T-helper 17 cell (primary cell): ENCODE measurements around the gene LHPP. TPM values are rescaled to one million over a fixed set of nuclear protein-coding genes. Genes with fewer than 3 reads are reported as not detected.

ENCODE experiments used
- ATAC-seq: fragments of 150-1000 bp; cut with Tn5 transposase; 2 replicates; pipeline ENCODE4 v1.10.0; 2021; ENCODE audit warnings: mild to moderate bottlenecking, moderate library complexity
- DNase-seq, 3 donors: peaks; one replicate each; pipeline versions ENCODE4 v3.0.0 to v3.0.0-alpha.2; 2020 to 2021
- H3K9me3 ChIP-seq: one replicate; pipeline ENCODE4 v1.7.0; 2013; ENCODE audit warnings: low read length, mild to moderate bottlenecking; ENCODE audit not compliant: control insufficient read depth, poor library complexity, severe bottlenecking
- H3K27ac Mint-ChIP-seq: one replicate; pipeline ENCODE4 v1.8.0; 2022; ENCODE audit warnings: mild to moderate bottlenecking, moderate library complexity, mixed read lengths
- H3K27me3 Mint-ChIP-seq: one replicate; pipeline ENCODE4 v1.8.0; 2022; ENCODE audit warnings: mixed read lengths
- H3K36me3 Mint-ChIP-seq: one replicate; pipeline ENCODE4 v1.8.0; 2022; ENCODE audit warnings: low read depth, mixed read lengths
- H3K4me1 Mint-ChIP-seq: one replicate; pipeline ENCODE4 v1.8.0; 2022; ENCODE audit warnings: mild to moderate bottlenecking, mixed read lengths
- H3K4me3 Mint-ChIP-seq: one replicate; pipeline ENCODE4 v1.8.0; 2022; ENCODE audit warnings: mild to moderate bottlenecking, moderate library complexity, mixed read lengths
- total RNA-seq, 4 donors: library from RNA in 2 of 4; stranded (reverse) in 2 of 4; gene quantifications; one replicate each; pipeline ENCODE4 v1.2.3 and lab custom pipeline; 2022 to 2026

LHPP gene
- total RNA-seq, 2 donors from 2014 or later, result 19.9 to 21.1 TPM

GRCh38 chr10:124616040-124616835, 154.6 kb downstream of the LHPP start:
- ATAC-seq, result no peak

GRCh38 chr10:124616836-124617130, 155.2 kb downstream of the LHPP start:
- Mint-ChIP-seq H3K27me3 (no peaks in the 10 kb centered on the region), H3K27ac (no peak overlapping the region), H3K4me3 (no peak overlapping the region), H3K36me3 (no peaks in the 10 kb centered on the region), H3K4me1 (peaks cover 25% of the 10 kb centered on the region)
- DNase-seq (no peak), ATAC-seq (no peak)
- H3K9me3 ChIP-seq, result no peaks in the 10 kb centered on the region

More at GRCh38 chr10:124616040-124616835, 154.6 kb downstream of the LHPP start:
- no peaks in the 10 kb centered on the region for H3K27me3 Mint-ChIP-seq
- no peak for DNase-seq
- peaks cover 28% of the 10 kb centered on the region for H3K4me1 Mint-ChIP-seq
- H3K27ac Mint-ChIP-seq, result no peak overlapping the region
- H3K9me3 ChIP-seq, result no peaks in the 10 kb centered on the region
- no peaks in the 10 kb centered on the region for H3K36me3 Mint-ChIP-seq
- H3K4me3 Mint-ChIP-seq, result no peak overlapping the region

GRCh38 chr10:124618470-124619073, 156.9 kb downstream of the LHPP start:
- peak overlapping the region; percentile 45 for H3K4me3 Mint-ChIP-seq
- DNase-seq (no peak), ATAC-seq (no peak)
- H3K27ac Mint-ChIP-seq, result peak overlapping the region; percentile 75
- no peaks in the 10 kb centered on the region for H3K27me3 Mint-ChIP-seq
- no peaks in the 10 kb centered on the region for H3K36me3 Mint-ChIP-seq
- H3K4me1 Mint-ChIP-seq, result peaks cover 16% of the 10 kb centered on the region
- no peaks in the 10 kb centered on the region for H3K9me3 ChIP-seq

- peaks cover 18% of the 10 kb centered on the region for H3K4me1 Mint-ChIP-seq
- ATAC-seq (peak; percentile 72), DNase-seq (no peak)
- peak overlapping the region; percentile 45 for H3K4me3 Mint-ChIP-seq
- H3K27ac Mint-ChIP-seq, result peak overlapping the region; percentile 75
- no peaks in the 10 kb centered on the region for H3K9me3 ChIP-seq
- no peaks in the 10 kb centered on the region for H3K27me3 Mint-ChIP-seq
- H3K36me3 Mint-ChIP-seq, result no peaks in the 10 kb centered on the region
Measured at GRCh38 chr10:124619195-124619594, 157.6 kb downstream of the LHPP start.

- H3K36me3 Mint-ChIP-seq, result no peaks in the 10 kb centered on the region
- no peaks in the 10 kb centered on the region for H3K9me3 ChIP-seq
- H3K27me3 Mint-ChIP-seq, result no peaks in the 10 kb centered on the region
- DNase-seq, result no peak
- H3K27ac Mint-ChIP-seq, result peak overlapping the region; percentile 75
- H3K4me1 Mint-ChIP-seq, result peaks cover 22% of the 10 kb centered on the region
- H3K4me3 Mint-ChIP-seq, result no peak overlapping the region
- ATAC-seq, result peak; percentile 26
Measured at GRCh38 chr10:124619802-124620490, 158.3 kb downstream of the LHPP start.

- ATAC-seq (no peak), DNase-seq (no peak)
- H3K27ac Mint-ChIP-seq, result no peak overlapping the region
- H3K4me1 Mint-ChIP-seq, result peaks cover 24% of the 10 kb centered on the region
- no peaks in the 10 kb centered on the region for H3K27me3 Mint-ChIP-seq
- no peak overlapping the region for H3K4me3 Mint-ChIP-seq
- H3K36me3 Mint-ChIP-seq, result no peaks in the 10 kb centered on the region
- H3K9me3 ChIP-seq, result no peaks in the 10 kb centered on the region
Measured at GRCh38 chr10:124621637-124622036, 160.0 kb downstream of the LHPP start.

GRCh38 chr10:124622158-124622557, 160.5 kb downstream of the LHPP start:
- Mint-ChIP-seq H3K4me3 (no peak overlapping the region), H3K4me1 (peaks cover 30% of the 10 kb centered on the region), H3K27ac (peak overlapping the region; percentile 21), H3K27me3 (no peaks in the 10 kb centered on the region), H3K36me3 (no peaks in the 10 kb centered on the region)
- DNase-seq (no peak), ATAC-seq (no peak)
- H3K9me3 ChIP-seq, result no peaks in the 10 kb centered on the region

GRCh38 chr10:124622866-124623536, 161.4 kb downstream of the LHPP start:
- no peaks in the 10 kb centered on the region for H3K36me3 Mint-ChIP-seq
- H3K9me3 ChIP-seq, result no peaks in the 10 kb centered on the region
- ATAC-seq (no peak), DNase-seq (no peak)
- no peak overlapping the region for H3K4me3 Mint-ChIP-seq
- H3K27me3 Mint-ChIP-seq, result no peaks in the 10 kb centered on the region
- H3K27ac Mint-ChIP-seq, result peak overlapping the region; percentile 21
- peaks cover 36% of the 10 kb centered on the region for H3K4me1 Mint-ChIP-seq

GRCh38 chr10:124624006-124624405, 162.4 kb downstream of the LHPP start:
- no peak for DNase-seq
- H3K27me3 Mint-ChIP-seq, result no peaks in the 10 kb centered on the region
- no peak overlapping the region for H3K4me3 Mint-ChIP-seq
- H3K9me3 ChIP-seq, result no peaks in the 10 kb centered on the region
- peaks cover 39% of the 10 kb centered on the region for H3K4me1 Mint-ChIP-seq
- no peak for ATAC-seq
- peak overlapping the region; percentile 83 for H3K27ac Mint-ChIP-seq
- no peaks in the 10 kb centered on the region for H3K36me3 Mint-ChIP-seq

- H3K9me3 ChIP-seq, result no peaks in the 10 kb centered on the region
- ATAC-seq, result no peak
- no peak for DNase-seq
- Mint-ChIP-seq H3K4me3 (no peak overlapping the region), H3K4me1 (peaks cover 40% of the 10 kb centered on the region), H3K36me3 (no peaks in the 10 kb centered on the region), H3K27me3 (no peaks in the 10 kb centered on the region), H3K27ac (peak overlapping the region; percentile 83)
Measured at GRCh38 chr10:124624466-124624865, 162.8 kb downstream of the LHPP start.

GRCh38 chr10:124624895-124625294, 163.3 kb downstream of the LHPP start:
- Mint-ChIP-seq H3K27me3 (no peaks in the 10 kb centered on the region), H3K4me1 (peaks cover 40% of the 10 kb centered on the region), H3K27ac (peak overlapping the region; percentile 83), H3K36me3 (no peaks in the 10 kb centered on the region), H3K4me3 (no peak overlapping the region)
- DNase-seq (no peak), ATAC-seq (no peak)
- no peaks in the 10 kb centered on the region for H3K9me3 ChIP-seq

GRCh38 chr10:124625831-124626238, 164.2 kb downstream of the LHPP start:
- peaks cover 40% of the 10 kb centered on the region for H3K4me1 Mint-ChIP-seq
- DNase-seq (no peak), ATAC-seq (no peak)
- no peaks in the 10 kb centered on the region for H3K36me3 Mint-ChIP-seq
- no peaks in the 10 kb centered on the region for H3K27me3 Mint-ChIP-seq
- no peak overlapping the region for H3K4me3 Mint-ChIP-seq
- H3K9me3 ChIP-seq, result no peaks in the 10 kb centered on the region
- peak overlapping the region; percentile 89 for H3K27ac Mint-ChIP-seq

- Mint-ChIP-seq H3K36me3 (no peaks in the 10 kb centered on the region), H3K27ac (peak overlapping the region; percentile 89), H3K27me3 (no peaks in the 10 kb centered on the region), H3K4me1 (peaks cover 45% of the 10 kb centered on the region), H3K4me3 (peak overlapping the region; percentile 62)
- peak; percentile 89 for ATAC-seq
- DNase-seq, result peak in 1 of 3 donors; percentile 35
- H3K9me3 ChIP-seq, result no peaks in the 10 kb centered on the region
Measured at GRCh38 chr10:124626759-124627380, 165.2 kb downstream of the LHPP start.
